Spinal cord (tissue), 10 donors: ENCODE measurements around the gene ANKRD66. TPM values are rescaled to one million over a fixed set of nuclear protein-coding genes. Genes with fewer than 3 reads are reported as not detected.

Experiments used
- DNase-seq, 6 donors: peaks; one replicate each; pipeline versions ENCODE4 v3.0.0 to v3.0.0-alpha.2; 2013 to 2015; ENCODE audit warnings: low spot score in 6 of 6, low read depth in 4 of 6
- H3K27ac ChIP-seq: one replicate; pipeline ENCODE4 v1.5.1; 2013; ENCODE audit warnings: low read depth, low read length, control low read depth
- H3K27me3 ChIP-seq: one replicate; pipeline ENCODE4 v1.6.1; 2013; ENCODE audit warnings: low read length; ENCODE audit not compliant: control insufficient read depth, insufficient read depth
- H3K36me3 ChIP-seq: one replicate; pipeline ENCODE4 v1.6.1; 2013; ENCODE audit warnings: low read length; ENCODE audit not compliant: control insufficient read depth, insufficient read depth
- H3K4me1 ChIP-seq: one replicate; pipeline ENCODE4 v1.6.1; 2013; ENCODE audit warnings: low read length; ENCODE audit not compliant: control insufficient read depth, insufficient read depth
- H3K4me3 ChIP-seq: one replicate; pipeline ENCODE4 v1.5.1; 2013; ENCODE audit warnings: low read depth, low read length, control low read depth
- H3K9me3 ChIP-seq: one replicate; pipeline ENCODE4 v1.6.1; 2013; ENCODE audit warnings: low read length; ENCODE audit not compliant: control insufficient read depth, insufficient read depth
- WGBS: methylation state at CpG from one replicate; pipeline ENCODE4 v1.1.5; 2013; ENCODE audit warnings: missing lambda C conversion rate; ENCODE audit not compliant: insufficient coverage; 5-methylcytosine and 5-hydroxymethylcytosine counted together
- polyA plus RNA-seq, 2 donors: library from polyadenylated mRNA; unstranded; fragments of 120-200 nt; gene quantifications; one replicate each; pipeline ENCODE4 v1.2.1, GENCODE V29; 2013; ENCODE audit not compliant: insufficient read length in 2 of 2
- total RNA-seq, 2 donors: library from RNA; depleted of rRNA in 1 of 2; stranded (reverse); fragments of 120-200 nt in 1 of 2; fragments of >200 nt in 1 of 2; gene quantifications; one replicate each; pipeline versions ENCODE4 v1.2.3 to v1.2.4, GENCODE V29; 2013 to 2014
- donor health status: healthy.

Gene ANKRD66
- total and polyA plus RNA-seq, 4 donors: 0.69 to 3.5 (median 2.5) TPM

DNA sequence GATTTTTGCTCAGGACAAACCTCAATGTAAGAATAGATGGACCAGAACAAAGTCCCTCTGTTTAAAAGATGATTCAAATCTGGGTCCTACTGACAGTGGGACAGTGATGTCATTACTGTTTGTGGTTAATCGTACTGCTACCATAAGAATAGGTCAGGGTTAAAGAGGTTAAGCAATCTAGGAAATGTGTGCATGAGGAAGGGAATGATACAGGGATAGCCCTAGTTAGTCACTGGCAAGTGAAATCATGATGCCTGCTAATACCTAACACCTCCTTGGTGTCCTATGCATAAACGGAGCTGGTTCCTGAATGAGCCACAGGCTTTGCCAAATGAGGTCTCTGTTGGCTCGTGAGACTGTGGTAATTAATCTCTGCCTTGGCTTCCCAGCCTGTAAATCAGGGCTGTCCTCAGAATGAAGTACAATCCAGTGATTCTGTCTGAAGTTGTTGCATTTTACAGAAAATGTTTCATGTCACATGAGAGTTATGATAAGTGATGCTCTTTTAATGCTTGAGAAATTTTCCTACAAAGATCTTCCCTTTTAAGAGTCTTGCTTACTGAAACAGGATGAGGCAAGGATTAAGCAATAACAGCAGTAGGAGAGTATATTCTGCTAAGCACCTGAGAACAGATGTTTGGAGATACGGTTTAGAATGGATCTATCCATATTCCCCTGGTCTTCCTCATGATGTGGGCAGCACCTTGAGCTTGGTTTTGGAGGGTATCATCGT lies 50.3 kb downstream of the ANKRD66 start:
- Histone ChIP-seq H3K4me3 (no peak overlapping the region), H3K27me3 (no peaks in the 10 kb centered on the region), H3K36me3 (no peaks in the 10 kb centered on the region), H3K4me1 (no peaks in the 10 kb centered on the region), H3K9me3 (no peaks in the 10 kb centered on the region), H3K27ac (no peak overlapping the region)
- DNase-seq: peak in 1 of 6 donors; percentile 17
- WGBS: 40% methylated on average over 1 of the region's 5 CpGs

GRCh38 chr6:46799657-46800056 lies 52.9 kb downstream of the ANKRD66 start:
- WGBS: no CpG with 5 or more reads among the region's 1 CpG
- H3K36me3 ChIP-seq: no peaks in the 10 kb centered on the region
- H3K4me3 ChIP-seq: no peak overlapping the region

DNA sequence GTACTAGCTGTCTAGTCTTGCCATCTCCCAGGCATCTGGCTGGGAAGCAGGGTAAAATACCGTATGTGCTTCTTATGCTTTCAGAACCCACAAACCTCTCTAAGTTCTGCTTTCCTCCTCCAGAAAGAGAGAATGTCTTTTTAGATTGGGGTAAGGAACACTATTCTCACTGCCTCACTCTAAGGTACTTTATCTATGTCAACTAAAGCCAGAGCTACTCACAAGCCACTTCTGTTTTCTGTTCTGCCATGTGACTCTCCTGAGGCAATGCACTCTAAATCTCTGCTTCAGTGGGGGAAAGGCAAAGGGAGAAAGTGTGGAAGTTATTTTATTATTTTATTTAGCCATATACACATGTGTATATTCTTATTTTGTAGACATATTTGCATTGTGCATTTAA lies 62.1 kb downstream of the ANKRD66 start:
- Histone ChIP-seq H3K4me3 (no peak overlapping the region), H3K27ac (no peak overlapping the region), H3K9me3 (no peaks in the 10 kb centered on the region), H3K36me3 (no peaks in the 10 kb centered on the region), H3K4me1 (no peaks in the 10 kb centered on the region), H3K27me3 (no peaks in the 10 kb centered on the region)
- WGBS: no CpG with 5 or more reads among the region's 1 CpG
- no peak for DNase-seq

More at GRCh38 chr6:46799657-46800056, 52.9 kb downstream of the ANKRD66 start:
- no peaks in the 10 kb centered on the region for H3K4me1 ChIP-seq
- no peaks in the 10 kb centered on the region for H3K9me3 ChIP-seq
- no peak overlapping the region for H3K27ac ChIP-seq
- no peak for DNase-seq
- H3K27me3 ChIP-seq: no peaks in the 10 kb centered on the region

Other genes with a start within 250 kb of the ANKRD66 start
- gene CYP39A1, start 94.1 kb upstream of the ANKRD66 start, total RNA-seq: 10 to 100 TPM in 1 of 2 donors, 1 to 10 TPM in 1; 8.6 to 10.8 TPM
- 1 to 10 TPM; 2.2 to 2.4 TPM for gene CYP39A1, start 94.1 kb upstream of the ANKRD66 start, polyA plus RNA-seq
- 10 to 100 TPM; 43.5 to 44.6 TPM for gene SLC25A27, start 94.0 kb upstream of the ANKRD66 start, total RNA-seq
- 10 to 100 TPM; 65.1 to 69.5 TPM for gene SLC25A27, start 94.0 kb upstream of the ANKRD66 start, polyA plus RNA-seq
- 1 to 10 TPM in 1 of 2 donors, under 1 TPM in 1; 0.44 to 1.2 TPM for gene TDRD6, start 59.0 kb upstream of the ANKRD66 start, total RNA-seq
- gene TDRD6, start 59.0 kb upstream of the ANKRD66 start, polyA plus RNA-seq: 1 to 10 TPM; 3.4 to 3.8 TPM
- 10 to 100 TPM in 1 of 2 donors, 1 to 10 TPM in 1; 5.4 to 10.9 TPM for gene PLA2G7, start 11.6 kb upstream of the ANKRD66 start, total RNA-seq
- gene PLA2G7, start 11.6 kb upstream of the ANKRD66 start, polyA plus RNA-seq: 1 to 10 TPM; 7.7 to 9.0 TPM
- gene MEP1A, start 46.5 kb downstream of the ANKRD66 start, total RNA-seq: under 1 TPM in 1 of 2 donors, not detected in 1; 0.06 TPM
- under 1 TPM; 0.08 to 0.09 TPM for gene MEP1A, start 46.5 kb downstream of the ANKRD66 start, polyA plus RNA-seq
- gene ADGRF5, start 175.0 kb downstream of the ANKRD66 start, total RNA-seq: 10 to 100 TPM; 15.5 to 28.2 TPM
- 10 to 100 TPM in 1 of 2 donors, 1 to 10 TPM in 1; 8.7 to 11.7 TPM for gene ADGRF5, start 175.0 kb downstream of the ANKRD66 start, polyA plus RNA-seq